ENCODE results near the gene CPNE9.

The CPNE9 gene

DNA sequence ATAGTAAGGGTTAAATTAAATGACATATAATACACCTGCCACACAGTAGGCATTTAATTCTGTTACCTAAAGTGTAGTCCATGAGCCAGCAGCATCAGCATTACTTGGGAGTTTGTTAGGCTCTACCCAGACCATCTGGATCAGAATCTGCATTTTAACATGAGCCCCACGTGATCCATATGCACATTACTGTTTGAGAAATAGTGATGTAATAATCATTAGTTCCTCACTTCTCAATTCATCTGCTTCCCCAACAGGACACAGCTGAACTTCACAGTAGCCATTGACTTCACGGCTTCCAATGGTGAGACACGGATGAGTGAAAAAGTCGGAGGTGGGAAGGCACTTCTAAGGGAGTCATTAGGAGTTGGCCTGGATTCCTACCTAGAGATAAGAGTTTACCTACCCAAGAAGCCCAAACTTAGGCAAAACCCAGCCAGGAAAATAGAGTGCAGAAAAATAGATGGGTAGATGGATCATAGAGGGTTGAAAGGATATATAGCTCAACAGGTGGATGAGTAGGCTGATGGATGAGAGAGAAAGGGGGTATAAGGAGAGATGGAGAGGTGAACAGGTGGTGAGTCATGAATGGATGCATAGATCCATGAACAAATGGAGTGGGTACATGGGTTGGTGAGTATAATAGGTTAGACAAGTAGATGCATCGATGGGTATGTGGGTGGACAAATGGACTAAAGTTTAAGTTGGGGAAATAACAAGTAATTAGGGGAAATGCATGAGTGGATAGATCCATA lies 13.3 kb downstream of the CPNE9 start:
- no peak for DNase-seq (ENCODE audit: low read depth in 2 of 2)

DNA sequence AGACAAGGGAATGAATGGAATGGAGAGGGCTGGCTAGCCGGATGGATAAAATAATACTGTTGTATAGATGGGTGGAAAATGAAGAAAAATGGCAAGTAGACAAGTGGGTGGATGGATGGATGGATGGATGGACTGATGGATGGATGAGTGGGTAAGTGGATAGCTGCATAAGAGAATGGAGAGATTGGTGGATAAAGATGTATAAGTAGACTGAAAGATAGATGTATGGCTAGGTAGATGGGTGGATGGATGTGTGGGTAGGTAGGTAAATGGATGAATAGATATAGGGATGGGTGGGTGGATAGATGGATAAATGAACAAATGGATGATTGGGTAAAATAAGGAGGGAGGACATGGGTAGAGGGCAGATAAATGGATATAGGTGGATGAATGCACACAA lies 13.9 kb downstream of the CPNE9 start:
- DNase-seq (ENCODE audit: low read depth in 2 of 2), result no peak

DNA sequence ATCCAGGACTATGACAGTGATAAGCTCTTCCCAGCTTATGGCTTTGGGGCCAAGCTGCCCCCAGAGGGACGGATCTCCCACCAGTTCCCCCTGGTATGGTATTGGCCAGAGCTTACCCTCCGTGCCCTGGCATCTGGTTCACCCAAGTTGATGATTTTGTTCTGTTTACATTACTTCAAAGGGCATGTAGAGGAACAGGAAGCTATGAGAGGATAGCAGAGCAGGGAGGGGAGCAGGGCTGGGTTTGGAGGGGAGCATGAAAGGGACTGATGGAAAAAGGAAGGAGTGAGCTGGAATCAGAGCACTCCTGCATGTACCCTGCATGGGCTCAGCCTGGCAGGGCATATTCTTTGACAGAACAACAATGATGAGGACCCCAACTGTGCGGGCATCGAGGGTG lies 14.5 kb downstream of the CPNE9 start:
- DNase-seq (ENCODE audit: low read depth in 2 of 2), result no peak

- no peak for DNase-seq (ENCODE audit: low read depth in 2 of 2)
These were observed 17.5 kb downstream of the CPNE9 start for GRCh38 chr3:9721015-9721699.

DNA sequence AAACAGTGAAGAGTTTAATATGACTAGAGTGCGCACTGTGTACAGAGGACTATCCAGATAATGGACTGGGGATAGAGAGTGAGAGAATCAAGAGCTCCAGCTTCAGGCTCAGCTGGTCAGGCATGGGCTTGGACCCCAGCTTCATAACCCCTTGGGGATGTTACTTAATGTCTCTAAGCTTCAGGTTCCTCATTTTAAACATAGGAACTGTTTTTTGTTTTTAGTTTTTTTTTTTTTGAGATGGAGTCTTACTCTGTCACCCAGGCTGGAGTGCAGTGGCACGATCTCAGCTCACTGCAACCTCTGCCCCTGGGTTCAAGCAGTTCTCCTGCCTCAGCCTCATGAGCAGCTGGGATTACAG lies 18.0 kb downstream of the CPNE9 start:
- DNase-seq (ENCODE audit: low read depth in 2 of 2), result no peak

GRCh38 chr3:9725775-9726515 lies 22.3 kb downstream of the CPNE9 start:
- DNase-seq (ENCODE audit: low read depth in 2 of 2), result no peak

DNA sequence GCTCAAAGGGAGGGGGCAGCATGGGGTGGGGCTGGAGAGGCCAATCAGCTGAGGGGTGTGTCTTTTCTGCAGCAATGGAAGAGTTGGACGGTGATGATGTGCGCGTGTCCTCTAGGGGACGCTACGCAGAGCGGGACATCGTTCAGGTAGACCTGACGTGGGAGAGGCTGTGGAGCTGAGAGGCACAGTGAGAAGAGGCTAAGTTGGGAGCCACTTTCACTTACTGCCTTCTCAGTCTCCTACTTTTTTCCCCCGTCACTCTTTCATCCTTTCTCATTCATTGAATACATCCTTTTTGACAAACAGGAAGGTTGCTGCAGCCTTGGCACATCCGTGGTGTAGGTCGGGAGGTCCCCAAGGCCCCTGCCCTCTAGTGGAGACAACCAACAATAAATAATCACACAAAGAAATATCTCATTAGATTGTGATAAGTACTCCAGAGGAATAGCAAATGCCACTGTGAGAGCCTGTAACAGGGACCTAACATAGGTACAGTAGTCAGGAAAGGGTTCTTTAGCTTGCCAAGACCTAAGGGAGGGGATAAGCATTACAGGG lies 23.5 kb downstream of the CPNE9 start:
- peak in 1 of 2 donors; percentile 36 for DNase-seq (ENCODE audit: low read depth in 2 of 2)

- DNase-seq (ENCODE audit: low read depth in 2 of 2), result no peak
These were observed 24.1 kb downstream of the CPNE9 start for GRCh38 chr3:9727743-9728142.

GRCh38 chr3:9729419-9729818 lies 25.8 kb downstream of the CPNE9 start:
- DNase-seq (ENCODE audit: low read depth in 2 of 2), result no peak

DNA sequence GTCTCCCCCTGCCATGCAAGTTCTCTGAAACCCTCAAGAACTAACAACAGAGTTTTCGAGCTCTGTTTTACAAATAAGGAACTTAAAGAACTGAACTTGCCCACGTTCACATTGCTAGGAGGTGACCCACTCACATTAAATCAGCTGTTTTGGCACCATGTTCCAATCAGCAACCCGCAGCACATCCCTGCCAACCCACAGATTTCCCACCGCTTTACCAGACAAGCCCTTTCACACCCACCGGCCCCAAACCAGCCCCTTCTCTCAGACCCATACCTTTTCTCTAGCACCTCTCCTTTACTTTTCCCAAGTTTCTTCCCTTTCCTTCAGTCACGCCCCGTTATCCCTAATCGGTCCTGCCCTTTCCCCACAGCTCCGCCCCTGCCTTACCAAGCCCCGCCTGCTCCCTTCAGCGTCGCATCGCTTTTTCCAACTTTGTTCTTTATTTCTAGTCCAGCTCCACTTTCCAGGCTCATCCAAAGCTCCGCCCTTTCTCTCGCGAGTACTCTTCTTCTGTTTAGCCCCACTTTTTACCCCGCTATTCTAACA lies 27.1 kb downstream of the CPNE9 start:
- DNase-seq (ENCODE audit: low read depth in 2 of 2), result no peak

DNA sequence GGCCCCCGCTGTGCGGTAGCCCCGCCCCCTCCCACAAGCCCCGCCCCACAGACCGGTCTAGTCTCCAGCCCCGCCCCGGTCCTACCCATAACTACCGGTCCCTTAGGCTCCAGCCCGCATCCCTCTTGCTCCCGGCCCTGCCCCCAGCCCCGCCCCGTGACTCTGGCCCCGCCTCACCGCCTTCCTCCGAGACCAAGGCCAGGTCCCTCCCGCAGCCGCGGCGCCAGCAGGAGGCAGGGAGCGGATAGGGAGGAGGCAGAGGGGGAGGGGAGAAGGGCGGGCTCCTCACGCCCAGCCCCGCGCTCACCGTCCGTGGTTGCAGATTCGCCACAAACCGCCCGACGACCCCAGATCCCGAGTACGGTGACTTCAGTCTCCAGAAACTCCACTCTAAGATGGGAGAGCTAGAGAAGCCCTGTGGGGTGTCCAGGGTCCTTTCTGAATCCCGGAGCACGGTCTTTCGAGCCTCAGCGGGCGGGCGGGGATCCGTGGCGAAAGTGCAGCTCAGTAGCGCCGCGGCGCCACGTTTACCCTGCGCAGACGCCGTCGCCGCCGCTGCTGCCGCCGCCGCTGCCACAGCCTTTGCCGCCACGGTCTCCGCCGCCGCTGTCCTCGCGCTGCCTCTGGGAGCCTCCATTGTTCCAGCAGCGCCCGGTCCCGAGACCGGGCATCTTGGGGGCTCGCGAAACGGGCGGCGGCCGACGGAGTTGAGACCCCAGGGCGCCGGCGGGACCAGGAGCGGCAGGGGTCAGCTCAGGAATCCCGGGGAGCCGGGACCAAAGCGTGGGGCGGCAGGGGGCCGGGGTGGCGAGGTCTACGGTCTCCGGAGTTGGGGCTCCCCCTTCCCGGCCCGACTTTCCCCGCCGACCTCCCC lies 27.8 kb downstream of the CPNE9 start, which contains the start of gene BRPF1:
BRPF1 (plus strand) TSS at position 530 of the 874 bp plus-strand sequence. CDS start 2,406 bp downstream, outside the sequence.
- peak; percentile 100 for DNase-seq (ENCODE audit: low read depth in 2 of 2)

DNA sequence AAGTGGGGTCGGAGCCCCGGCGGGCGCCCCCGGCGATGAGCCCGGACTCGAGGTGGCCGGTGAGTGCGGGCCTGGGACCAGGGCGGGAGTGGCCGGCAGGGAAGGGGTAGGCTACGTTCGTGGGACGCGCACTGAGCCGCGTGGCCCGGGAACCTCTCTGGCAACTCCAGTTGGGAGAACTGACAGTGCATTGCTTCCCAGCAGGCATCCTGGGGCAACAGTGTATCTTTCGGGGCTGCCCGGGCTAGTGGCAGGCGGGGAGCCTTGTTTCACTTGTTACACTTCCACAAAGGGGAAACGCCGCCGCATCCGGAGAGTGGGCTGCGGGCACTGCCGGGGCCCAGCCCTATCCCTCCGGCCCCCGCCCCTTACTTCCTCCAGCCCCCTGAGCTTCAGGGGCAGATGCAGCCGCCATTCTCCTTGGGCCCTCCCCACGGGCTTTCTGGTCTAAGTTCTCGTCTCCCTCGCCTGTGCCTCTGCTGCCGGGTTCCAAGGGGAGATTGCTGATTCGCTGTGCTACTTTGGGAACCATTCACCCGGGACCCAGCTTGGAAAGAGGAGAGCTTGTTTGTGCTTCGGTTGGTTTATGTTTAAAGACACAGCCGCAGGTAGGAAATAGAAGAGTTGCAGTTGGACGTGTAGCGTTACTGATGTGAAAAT lies 28.6 kb downstream of the CPNE9 start:
- peak in 1 of 2 donors; percentile 17 for DNase-seq (ENCODE audit: low read depth in 2 of 2)

GRCh38 chr3:9732740-9733115 lies 29.1 kb downstream of the CPNE9 start:
- no peak for DNase-seq (ENCODE audit: low read depth in 2 of 2)

- no peak for DNase-seq (ENCODE audit: low read depth in 2 of 2)
These were observed 33.2 kb downstream of the CPNE9 start for GRCh38 chr3:9736831-9737230.

GRCh38 chr3:9739181-9739580 lies 35.5 kb downstream of the CPNE9 start:
- no peak for DNase-seq (ENCODE audit: low read depth in 2 of 2)

DNA sequence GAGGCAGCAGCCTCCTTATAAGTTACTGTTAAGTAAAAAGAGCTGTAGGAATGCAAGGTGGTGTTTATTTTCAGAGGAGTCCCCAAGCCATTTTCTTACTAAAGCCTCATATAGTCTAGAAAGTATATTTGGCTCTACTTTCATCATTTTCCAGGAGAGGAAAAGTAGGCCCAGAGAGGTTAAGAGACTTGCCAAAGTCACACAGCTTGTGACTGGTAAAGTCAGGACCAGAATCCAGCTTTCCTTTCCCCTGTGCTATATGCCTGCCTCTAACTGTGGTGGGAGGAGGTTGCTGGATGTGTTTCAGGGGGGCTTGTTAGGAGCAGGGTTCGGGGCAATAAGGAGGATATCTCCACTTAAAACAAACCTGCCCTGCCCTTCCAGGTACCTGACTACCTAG lies 38.9 kb downstream of the CPNE9 start:
- no peak for DNase-seq (ENCODE audit: low read depth in 2 of 2)

GRCh38 chr3:9743548-9743947 lies 39.9 kb downstream of the CPNE9 start:
- no peak for DNase-seq (ENCODE audit: low read depth in 2 of 2)

- DNase-seq (ENCODE audit: low read depth in 2 of 2), result no peak
These were observed 40.5 kb downstream of the CPNE9 start for GRCh38 chr3:9744162-9744561.

- DNase-seq (ENCODE audit: low read depth in 2 of 2), result no peak
These were observed 41.9 kb downstream of the CPNE9 start for GRCh38 chr3:9745521-9745920.

GRCh38 chr3:9746330-9746729 lies 42.7 kb downstream of the CPNE9 start:
- no peak for DNase-seq (ENCODE audit: low read depth in 2 of 2)

DNA sequence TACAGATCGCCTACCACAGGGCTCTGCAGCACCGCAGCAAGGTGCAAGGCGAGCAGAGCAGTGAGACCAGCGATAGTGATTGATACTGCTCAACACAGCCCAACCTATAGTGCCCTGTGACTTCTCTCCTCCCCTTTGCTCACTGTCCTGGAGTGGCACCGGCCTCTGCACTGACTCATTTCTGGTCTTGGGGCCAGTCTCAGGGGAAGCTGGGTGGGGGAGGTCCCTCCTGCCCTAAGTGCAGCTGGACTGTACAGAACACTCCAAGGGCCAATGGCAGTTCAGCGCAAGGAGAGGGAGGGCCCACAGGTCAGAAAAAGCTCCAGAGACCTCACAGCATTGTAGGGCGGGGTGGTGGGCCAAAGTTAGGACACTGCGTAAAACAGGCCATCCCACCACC lies 43.6 kb downstream of the CPNE9 start:
- no peak for DNase-seq (ENCODE audit: low read depth in 2 of 2)

Data from stimulated activated CD4-positive, alpha-beta T cell treated with anti-CD3 and anti-CD28 coated beads, Interleukin-1b, Interleukin-23, amount 100 ng/mL, for 4 hours (primary cell).